Measurements from ENCODE around the gene HRH2.
A peak's percentile ranks its signal among the peaks of the same experiment; 100 is the strongest.

Gene HRH2

DNA sequence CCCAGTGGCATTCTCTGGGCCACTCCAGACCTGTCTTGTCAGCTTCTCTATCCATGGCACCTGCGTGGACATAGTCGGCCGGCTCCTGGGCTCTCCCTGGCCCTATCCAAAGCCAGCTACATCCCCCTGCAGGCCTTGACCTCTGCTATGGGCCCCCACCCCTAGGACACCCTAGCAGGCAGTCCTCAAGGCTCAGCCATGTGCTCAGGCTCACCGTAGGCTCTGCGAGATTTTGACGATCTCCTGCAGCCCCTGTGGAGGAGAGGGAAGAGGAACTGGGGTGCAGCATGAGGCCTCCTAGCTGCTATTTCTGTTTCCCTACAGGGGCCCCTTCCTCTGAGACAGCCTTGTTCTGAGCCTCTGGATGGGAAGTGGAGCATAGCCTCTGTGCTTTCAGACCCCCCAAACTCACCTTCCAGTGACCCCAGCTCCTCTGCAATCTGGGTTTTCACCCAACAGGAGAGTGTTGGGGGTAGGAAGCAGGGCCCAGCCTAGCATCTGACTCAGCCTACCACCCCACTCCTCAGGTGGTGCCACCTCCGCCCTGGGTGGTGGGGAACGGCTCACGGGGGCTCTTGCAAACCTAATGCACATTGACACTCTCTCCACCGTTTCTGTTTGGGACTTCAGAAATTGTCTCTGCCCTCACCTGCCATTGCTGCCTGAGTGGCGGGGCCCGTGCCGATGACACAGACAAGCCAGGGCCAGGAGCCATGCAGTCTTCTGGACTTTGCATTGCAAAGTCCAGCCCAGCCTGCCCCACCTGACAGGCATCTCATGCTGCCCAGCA lies 36.7 kb downstream of the HRH2 start:
- no peak for DNase-seq

DNA sequence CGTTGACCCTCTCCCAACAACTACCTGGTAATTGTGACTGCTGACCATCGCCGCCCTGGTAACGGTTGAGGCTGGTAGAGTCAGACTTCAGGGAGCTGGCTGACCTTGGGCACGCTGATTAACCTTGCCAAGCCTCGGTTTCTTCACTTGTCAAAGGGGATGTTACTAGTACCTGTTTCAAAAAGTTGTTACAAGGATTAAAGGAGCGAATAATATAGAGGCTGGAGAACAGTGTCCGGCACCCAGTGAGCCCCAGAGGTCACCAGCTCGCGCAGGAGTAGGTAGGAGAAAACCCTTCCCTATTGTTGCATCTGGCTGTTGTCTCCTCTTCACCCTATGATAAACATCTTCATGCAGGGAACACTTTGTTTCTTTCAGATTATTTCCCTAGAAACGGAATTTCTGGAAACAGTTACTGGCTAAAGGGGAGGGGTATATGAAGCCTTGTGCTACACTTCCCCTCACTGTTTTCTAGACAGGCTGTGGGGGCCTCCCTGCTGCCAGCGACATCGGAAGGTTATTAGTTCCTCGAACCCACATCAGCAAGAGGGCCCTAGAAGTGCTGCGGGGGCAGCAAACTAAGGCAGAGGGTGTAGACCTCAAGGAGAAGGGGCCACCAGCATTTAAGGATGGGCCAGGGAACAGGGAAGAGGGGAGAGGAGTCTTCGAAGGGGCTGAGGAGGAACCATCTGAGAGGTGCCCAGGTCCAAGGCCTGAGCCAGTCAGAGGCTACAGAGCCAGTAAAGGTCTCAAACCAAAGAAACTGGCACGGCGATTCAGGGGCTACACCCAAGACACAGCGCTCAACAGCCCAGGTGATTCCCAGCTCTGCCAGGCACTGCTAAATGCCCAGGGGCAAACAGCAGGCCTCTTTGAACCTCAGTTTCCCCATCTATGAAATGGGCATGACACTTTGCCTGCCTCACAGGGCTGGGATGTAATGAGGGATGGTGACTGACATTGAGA lies 37.6 kb downstream of the HRH2 start:
- no peak for DNase-seq

DNA sequence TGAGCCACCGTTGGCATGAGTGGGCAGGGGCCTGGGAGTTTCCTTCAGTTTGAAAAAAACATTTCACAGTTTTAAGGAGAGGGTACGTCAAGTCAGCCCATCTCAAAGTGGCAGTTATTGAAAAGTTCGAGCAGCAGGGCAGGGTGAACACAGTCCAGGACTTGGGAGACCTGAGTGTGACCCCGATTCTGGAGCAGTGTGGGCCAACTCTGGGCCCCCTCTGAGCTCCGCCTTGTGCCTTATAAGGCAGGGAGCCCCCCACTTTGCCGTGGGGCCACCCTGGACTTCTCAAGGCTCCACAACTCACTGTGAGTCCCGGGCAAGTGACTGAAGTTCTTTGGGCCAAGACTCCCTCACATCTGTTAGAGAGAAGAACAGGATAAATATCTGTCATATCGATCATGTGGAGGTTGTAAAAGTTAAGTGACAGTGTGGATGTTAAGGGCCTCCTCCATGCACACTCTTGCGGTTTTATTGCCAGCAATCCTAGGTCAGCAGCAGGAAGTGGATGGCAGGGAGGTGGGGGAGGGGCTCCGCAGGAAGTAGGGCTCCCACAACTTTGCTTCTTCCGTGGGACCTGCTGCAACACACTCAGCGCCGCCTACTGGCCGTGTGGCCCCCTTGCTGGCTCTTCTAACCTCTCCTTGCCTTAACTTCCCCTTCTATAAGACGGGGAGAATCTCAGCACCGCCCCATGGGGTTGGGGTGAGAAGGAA lies 38.4 kb downstream of the HRH2 start:
- peak; percentile 89 for DNase-seq

GRCh38 chr5:175696855-175697198 lies 39.0 kb downstream of the HRH2 start:
- no peak for DNase-seq

GRCh38 chr5:175697846-175698245 lies 40.0 kb downstream of the HRH2 start:
- no peak for DNase-seq

GRCh38 chr5:175698401-175699115 lies 40.7 kb downstream of the HRH2 start:
- no peak for DNase-seq

DNA sequence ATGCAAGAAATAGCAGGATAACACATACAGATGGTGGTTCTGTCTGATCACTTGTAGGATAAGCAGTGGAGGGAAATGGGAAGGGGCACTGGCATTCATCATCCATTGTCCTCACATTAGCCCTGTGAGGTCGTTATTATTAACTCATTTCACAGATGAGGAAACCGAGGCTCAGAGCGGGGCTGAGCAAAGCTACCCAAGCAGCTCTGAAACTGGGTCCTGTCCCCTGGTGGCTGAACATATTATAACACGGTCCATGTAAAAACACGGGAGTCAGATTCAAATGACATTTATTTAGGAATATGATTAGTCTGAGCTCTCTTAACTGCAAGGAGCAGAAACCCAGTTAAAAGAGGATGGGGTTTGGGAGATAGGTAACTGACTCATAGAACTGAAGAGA lies 43.1 kb downstream of the HRH2 start:
- no peak for DNase-seq

- DNase-seq, result no peak
Measured at GRCh38 chr5:175701797-175702196, 43.9 kb downstream of the HRH2 start.

GRCh38 chr5:175706499-175706898 lies 48.6 kb downstream of the HRH2 start:
- no peak for DNase-seq

DNA sequence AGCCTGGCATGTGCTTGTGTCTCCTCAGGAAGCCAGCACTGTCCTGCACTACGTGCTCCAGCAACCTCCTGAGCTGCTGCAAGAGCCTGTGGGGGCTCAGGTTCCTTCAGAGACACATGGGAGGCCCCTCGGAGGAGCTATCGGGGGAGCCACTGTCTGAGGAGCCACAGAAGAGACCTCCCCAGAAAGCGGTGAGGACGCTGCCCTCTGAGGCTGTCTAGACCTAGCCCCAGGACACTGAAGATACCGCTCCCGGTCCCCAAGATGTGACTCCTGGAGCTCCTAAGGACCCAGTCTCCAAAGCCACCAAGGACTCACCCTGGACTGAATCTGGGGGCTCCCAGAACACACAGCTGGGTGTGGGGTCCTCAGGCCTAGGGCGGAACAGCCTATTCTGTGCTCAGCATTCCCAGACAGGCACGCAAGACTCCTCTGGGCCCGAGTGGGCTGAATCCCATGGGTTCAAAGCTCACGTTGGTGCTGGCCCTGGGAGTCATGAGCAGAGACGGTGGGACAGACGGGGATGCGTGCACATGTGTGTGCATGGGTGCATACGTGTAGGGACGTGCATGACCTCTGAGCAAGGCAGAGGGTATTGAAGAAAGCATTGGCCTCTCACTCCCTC lies 50.0 kb downstream of the HRH2 start:
- no peak for DNase-seq

DNA sequence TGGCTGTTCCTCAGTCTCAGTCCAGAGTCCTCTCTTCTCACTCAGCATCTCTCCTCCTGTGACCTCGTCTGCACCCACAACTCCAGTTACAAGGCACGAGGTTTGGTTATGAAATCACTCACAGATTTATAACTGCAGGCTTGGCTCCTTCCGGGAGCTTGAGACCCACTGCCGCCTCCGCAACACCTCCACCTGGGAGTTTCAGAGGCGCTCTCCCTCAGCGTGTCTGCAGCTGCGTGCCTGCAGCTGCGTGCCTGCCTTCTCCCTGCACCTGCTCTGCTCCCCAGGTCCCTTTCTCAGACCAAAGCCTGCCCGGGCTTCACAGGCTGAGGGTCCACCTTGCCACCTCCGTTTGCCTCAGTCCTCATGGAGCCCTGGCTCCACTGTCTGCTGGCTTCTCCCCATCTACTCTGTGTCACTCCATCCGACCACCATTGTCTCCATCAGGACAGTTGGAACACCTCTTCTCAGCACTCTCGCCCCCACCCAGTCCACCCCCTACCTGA lies 51.5 kb downstream of the HRH2 start:
- DNase-seq, result no peak

DNA sequence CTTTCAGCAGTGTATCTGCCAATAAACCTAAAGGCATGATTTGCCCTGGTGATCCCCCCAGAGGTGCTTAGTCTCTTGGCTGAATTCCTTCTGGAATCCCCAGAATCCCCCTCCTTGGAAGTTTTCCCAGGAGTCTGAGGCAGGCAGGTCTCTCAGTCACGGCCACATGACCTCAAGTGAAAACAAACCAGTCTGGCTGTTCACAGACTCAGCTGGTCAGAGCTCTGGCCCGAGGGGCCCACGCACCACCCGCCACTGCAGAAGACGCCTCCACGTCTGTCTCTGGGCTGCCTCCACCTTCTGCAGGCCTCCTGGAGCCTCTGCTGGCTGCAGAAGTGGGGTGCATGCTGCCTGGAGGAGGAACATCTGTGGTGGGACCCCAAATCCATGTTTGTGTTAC lies 52.5 kb downstream of the HRH2 start:
- no peak for DNase-seq

- DNase-seq, result no peak
Measured at GRCh38 chr5:175711031-175711430, 53.2 kb downstream of the HRH2 start.

DNA sequence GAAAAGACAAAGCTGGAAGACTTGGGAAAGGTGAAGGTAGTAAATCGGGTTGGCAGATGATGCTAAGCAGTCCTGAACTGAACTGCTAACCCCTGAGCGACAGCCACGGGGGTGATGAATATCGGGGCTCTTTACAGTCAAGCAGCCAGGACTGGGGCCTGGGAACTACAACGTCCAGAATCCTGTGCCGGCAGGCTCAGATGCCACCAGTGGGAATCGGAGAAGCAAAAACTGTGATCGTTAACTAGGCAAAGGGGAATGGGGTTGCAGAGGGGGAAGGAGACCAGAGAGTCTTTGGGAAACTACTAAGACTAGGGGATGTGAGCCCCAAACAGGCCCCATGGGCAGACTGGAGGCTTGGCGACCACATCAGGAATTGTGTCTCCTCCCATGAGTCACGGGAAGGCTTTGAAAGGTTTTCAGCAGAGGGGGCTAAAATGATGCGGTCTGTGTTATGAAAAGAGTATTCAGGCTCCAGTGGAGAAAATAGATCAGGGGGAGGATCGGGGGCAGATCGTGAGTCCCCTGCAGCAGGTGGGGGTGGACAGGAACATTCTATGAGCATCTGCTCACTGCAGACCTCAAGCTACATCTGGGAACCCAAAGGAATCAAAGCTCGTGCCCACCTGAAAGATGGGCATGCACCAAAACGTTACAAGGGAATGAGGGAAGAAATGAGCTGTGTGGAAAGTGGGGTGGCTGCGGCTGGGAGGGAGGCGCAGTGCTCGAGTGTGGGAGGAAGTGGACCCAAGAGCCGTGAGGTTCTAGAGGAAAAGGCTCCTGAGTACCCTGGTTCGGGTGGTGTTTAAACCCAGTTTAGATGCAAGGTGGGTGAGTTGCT lies 53.8 kb downstream of the HRH2 start:
- no peak for DNase-seq

DNA sequence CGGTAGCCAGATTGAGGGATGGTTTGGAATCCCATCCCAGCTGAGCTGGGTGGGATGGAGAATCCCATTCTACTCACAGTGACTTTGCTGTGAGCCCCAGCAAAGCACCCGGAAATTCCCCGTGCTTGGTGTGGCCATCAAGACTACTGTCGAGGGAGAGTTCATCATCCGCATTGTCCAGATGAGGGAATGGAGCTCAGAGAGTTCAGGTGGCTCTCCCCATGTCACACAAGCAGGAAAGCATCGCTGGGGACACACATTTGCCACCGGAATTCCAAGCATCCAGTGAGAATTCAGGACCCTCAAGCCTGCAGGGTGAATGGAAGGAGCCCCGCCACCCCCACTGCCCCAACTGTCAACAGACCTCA lies 54.4 kb downstream of the HRH2 start:
- DNase-seq, result no peak

- DNase-seq, result no peak
Measured at GRCh38 chr5:175712681-175713085, 54.8 kb downstream of the HRH2 start.

GRCh38 chr5:175713930-175714329 lies 56.1 kb downstream of the HRH2 start:
- no peak for DNase-seq

- no peak for DNase-seq
Measured at GRCh38 chr5:175714479-175715085, 56.7 kb downstream of the HRH2 start.

DNA sequence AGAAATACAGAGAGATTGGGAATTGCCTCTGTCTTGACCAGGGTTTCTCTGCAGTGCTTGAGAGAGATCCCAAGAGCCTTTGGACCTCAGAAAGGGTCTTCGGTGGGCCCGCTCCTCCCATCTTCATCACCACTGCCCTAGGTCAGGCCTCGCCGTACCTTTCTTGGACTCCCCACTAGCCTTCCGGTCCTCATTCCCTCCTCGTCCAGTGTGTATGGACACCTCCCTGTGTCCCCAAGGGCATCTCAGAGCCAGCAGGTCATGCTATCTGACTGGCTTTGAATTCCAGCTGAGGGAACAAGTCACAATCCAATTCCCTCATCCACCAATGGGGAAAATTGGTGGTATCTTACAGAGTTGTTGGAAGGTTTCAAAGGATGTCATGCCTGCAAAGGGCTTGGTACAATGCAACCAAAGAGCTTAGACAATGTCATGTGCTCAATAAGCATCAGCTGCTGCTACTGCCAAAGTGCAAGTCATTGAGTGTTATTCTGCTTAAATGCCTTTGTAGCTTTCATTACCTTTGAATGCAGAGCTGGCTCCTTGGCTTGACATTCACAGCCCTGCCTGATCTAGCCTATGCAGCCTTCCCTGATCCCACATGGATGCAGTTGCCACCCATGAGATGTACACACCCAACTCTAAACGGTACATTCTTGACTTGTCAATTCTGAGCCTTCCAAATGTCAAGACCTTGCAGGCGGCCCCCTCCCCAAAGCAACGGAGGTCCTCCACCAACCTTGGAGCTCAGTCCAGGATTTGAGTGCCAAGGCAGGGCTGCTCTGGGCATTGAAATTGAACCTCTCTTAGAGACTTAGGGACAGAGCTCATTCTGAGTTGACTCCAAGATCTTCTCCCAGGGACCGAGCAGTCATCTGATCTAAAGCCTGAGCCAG lies 58.0 kb downstream of the HRH2 start:
- no peak for DNase-seq

DNA sequence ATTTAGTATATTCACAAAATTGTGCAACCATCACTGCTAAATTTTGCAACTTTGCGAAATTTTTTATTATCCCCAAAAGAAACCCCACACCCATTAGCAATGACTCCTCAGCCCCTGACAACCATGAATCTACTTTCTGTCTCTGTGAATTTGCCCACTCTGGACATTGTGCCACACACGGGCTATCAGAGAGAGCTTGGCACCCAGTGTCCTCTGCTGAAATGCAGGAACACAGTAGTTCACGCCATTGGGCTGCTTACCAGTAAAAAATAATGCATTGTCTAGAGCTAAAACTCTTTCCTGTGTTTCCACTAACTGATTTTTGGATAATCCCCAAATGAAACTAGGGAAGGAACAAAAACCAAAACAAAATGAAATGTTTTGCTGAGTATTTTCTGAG lies 60.0 kb downstream of the HRH2 start:
- no peak for DNase-seq

Measured in inflammatory macrophage treated with lipopolysaccharide for 4 hours (primary cell).